HTR-8/SVneo (cell line): Measurements from ENCODE around the gene PLCL2.

Experiments used
- DNase-seq: peaks from one replicate; pipeline ENCODE4 v3.0.0; 2011; ENCODE audit warnings: low spot score, mixed read lengths; ENCODE audit not compliant: insufficient read length
- FAIRE-seq: peaks from 2 replicates; lab custom pipeline; 2011; peaks lifted over from hg19 to GRCh38; lab: Jason Lieb, UNC

The PLCL2 gene

DNA sequence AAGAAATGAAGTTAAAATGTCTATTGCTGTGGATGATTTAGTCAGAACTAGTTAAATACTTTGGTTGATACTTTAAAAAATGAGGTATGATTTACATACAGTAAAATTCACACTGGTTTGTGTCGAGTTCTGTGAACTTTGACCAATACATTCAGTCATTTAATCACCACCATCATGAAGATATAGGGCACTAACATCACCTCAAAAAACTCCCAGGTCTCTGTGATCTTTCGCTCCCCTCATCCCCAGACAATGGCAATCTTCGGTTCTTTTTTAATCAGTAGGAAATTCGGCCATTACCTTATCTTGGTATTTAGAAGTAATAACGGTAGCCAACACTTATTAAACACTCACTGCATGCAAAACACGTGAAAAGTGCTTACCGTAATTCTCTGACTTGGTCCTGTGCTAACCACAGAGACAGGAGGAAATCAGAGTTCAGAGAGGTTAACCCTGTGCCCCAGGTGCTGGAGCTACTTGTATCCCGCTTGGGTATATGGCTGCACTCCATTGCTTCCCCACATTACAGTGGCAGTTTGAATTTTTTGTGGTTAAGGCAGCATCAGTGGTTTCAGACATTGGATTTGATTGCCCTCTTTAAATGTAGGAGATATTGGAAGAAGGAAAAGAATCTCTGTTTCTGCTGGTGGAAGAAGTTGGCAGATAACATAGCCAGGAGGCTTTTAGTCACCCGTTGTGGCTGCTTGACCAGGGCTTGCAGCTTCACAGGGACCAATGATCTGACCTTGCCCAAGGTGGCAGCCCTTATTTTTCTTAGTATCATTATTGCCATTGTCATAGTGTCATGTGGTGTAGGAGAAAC, 4.2 kb downstream of the PLCL2 start:
- FAIRE-seq (no peak), DNase-seq (no peak)

DNA sequence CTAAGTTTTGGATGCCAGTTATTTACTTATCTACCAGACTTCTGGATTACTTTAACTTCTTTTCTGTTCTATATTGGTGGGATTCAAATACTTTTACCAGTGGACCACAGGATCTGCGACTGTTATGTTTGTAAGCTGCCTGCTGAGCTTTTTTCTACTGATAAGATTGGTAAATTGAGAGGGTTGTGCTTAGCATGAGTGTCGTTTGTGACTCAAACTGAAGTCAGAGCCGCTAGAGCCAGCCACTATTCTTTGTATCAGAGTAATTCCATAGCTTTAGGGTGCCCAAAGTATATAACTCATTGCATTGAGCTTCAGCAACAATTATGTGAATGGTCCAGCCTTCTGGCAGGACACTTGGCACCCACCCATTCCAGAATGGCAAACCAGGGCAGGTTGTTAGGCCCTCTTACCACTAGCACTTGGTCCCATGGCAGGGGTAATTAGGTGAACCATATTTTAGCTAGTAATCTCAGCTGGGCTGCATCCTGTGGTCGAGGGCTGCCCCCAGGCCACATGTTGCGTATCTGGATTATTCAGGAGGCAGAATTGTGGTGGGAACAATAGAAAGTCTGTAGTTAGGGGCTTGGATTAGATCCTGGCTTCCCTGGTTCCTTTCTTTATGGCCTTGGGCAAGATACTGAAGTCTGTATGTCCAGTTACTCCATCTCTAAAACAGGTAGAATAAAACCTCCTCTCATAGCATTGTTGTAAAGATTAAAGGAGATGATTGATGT, 6.0 kb downstream of the PLCL2 start:
- DNase-seq (no peak), FAIRE-seq (no peak)

- no peak for FAIRE-seq
- no peak for DNase-seq
Observed at GRCh38 chr3:16893618-16894200, 9.0 kb downstream of the PLCL2 start.

DNA sequence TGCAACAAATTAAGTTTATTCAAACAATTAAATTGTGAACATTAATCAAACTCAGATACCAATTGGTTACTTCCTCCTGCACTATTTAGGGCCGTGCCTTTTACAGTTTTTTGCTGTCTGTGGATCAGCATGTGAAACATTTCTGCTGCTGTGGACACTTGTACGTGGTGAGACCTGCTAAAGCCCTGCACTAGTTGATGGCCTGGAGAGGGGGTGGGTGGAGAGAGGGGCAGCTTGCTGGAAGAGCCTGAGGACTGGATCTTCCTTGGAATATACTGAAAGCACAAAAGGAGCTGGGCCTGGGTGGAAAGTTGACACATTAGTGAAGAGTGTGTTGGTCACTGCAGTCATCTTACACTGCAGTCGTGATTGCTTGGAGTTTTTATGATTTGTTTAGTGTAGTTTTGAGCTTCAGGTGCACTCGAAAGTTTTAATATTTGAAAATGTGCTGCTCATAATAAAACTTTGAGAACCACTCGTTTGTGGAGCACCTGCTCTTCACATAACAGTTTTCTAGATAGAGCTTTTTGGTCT, 11.4 kb downstream of the PLCL2 start:
- peak; percentile 46 for FAIRE-seq
- DNase-seq, result no peak

DNA sequence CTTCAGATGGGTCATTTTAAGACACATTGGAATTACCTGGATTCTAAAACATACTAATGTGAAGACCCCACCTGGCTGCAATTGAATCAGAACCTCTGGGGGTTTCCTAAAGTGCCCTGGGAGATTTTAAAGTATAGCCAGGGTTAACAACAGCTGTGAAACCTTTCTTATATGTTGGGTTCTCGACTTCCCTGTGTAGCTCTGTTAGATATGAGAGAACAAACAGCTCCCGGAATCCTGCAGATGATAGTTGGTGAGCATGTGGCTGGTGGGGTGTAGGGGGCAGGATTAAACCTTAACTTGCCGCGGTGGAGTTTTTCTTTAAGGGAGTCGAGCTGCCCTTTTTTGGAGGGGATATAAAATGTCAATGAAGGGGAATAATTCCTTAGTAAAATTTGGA, 12.1 kb downstream of the PLCL2 start:
- FAIRE-seq (no peak), DNase-seq (no peak)

DNA sequence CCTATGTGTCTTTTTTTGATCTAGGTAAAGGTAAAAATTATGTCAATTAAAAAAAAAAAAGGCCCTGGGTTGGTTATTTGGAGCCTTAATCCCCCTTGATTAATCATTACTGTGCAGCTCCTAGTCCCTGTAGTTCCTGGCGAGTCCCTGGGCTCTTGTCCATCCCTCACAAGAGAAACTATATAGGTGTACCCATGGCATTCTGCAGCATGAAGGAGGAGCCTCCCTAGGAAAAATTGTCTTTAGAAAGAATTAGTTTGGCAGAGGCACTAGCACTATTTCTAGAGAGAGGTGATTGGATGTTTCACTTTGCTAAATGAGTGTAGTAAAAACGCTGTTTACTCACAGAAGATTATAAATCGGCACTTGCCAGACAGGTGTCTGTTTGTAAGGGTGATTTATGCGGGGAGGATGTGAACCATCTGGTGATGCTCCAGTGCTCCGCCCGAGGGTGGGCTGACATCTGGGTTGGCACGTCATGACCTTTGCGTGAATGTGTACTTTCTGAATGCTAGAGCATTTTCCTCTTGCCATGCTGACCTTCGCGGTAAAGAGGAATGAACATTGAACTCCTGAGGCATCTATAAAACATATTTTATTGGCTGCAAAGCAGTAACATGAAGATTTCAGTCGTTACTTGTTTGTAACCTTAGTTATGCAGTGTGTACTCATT, 12.6 kb downstream of the PLCL2 start:
- DNase-seq (peak; percentile 61), FAIRE-seq (peak; percentile 95)

- DNase-seq (no peak), FAIRE-seq (peak; percentile 42)
Observed at GRCh38 chr3:16898595-16899395, 14.0 kb downstream of the PLCL2 start.

DNA sequence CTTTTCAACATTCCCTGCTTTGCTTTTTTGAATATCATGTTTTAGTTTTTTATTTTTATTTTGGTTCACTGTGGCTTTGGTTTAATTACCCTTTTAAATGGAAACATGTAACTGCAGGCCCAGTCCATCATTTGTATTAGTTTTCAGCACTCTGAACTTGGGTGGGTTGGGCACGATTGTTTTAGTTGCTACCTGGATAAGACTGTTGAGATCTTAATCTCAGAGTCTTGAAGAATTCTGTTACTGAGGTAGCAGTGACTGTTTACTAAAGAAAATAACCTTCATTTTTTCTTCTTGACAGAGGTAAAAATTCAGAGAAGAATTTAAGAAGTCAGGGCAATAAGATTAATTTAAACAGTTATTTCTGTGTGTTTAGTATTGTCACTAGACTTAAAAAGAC, 15.2 kb downstream of the PLCL2 start:
- FAIRE-seq, result no peak
- DNase-seq, result no peak

DNA sequence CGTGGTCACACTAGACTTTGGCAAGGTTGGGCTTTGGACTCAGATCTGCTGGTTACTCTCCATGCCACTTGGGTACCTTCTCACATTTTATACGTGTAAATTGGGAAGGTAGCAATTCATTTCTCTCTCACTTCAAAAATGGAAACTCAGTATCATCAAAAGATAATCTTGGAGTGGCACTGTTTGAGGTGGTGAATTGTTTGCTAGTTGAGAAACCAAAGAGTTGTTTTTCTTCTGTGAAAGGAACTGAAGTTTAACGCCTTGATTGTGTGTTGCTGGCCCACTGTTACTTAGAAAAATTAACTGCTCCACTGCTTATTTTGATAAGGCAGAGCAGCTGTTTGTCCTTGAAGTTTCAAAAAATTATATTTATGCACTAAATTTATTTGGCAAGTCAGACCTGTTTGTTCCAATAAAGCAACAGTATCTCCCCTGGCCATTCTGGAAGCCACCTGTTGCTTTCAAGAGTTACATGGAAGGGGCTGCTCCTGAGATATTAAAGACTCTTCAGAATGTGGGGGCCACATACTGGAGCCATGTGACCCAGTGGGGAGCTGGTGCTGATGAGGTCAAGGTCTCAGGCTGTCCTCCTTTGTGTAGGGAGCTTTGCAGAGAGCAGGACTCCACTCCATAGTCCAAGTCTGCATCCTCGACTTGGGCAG, 16.2 kb downstream of the PLCL2 start:
- DNase-seq (no peak), FAIRE-seq (no peak)

- FAIRE-seq, result no peak
Observed at GRCh38 chr3:16904423-16905417, 20.0 kb downstream of the PLCL2 start.

DNA sequence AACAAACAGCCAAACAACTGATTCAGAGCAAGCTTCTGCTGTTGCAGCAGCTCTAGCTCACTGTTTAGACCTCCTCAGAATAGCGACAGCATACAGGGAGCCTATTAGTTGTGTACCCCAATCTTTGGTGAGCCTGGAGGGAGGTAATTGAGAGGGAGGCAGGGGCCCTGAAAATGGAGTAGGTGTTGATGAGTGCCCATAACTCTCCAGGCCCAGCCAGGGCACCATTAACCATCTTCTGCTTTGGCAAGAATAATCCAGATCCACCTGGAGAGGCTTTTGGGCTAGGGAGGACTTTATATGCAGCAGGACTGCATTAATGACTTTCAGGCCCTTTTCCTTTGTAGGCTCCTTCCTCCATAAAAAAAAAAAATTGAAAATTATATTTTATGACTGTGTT, 20.9 kb downstream of the PLCL2 start:
- DNase-seq (no peak), FAIRE-seq (no peak)

More at GRCh38 chr3:16904423-16905417, 20.0 kb downstream of the PLCL2 start:
- no peak for DNase-seq

DNA sequence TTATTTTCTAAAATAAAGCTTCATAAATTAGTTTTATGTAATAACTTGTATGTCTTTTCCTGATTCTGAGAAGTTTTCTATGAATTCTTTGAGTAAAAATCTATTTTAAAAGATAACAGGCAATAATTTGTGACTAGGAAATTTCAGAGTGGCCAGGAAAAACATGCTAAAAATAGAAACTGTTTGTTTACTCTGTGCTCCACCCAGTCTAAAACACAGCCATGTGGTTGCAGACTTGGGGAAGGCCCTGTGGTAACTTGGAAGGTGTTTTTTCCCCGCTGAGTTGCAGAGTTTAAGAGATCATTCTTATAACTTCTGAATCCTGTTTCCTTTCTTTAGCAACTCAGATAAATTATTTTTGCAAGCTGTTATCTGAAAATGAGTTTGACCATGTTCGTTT, 21.9 kb downstream of the PLCL2 start:
- FAIRE-seq, result no peak
- DNase-seq, result no peak

- no peak for FAIRE-seq
Observed at GRCh38 chr3:16907243-16907642, 22.5 kb downstream of the PLCL2 start.

DNA sequence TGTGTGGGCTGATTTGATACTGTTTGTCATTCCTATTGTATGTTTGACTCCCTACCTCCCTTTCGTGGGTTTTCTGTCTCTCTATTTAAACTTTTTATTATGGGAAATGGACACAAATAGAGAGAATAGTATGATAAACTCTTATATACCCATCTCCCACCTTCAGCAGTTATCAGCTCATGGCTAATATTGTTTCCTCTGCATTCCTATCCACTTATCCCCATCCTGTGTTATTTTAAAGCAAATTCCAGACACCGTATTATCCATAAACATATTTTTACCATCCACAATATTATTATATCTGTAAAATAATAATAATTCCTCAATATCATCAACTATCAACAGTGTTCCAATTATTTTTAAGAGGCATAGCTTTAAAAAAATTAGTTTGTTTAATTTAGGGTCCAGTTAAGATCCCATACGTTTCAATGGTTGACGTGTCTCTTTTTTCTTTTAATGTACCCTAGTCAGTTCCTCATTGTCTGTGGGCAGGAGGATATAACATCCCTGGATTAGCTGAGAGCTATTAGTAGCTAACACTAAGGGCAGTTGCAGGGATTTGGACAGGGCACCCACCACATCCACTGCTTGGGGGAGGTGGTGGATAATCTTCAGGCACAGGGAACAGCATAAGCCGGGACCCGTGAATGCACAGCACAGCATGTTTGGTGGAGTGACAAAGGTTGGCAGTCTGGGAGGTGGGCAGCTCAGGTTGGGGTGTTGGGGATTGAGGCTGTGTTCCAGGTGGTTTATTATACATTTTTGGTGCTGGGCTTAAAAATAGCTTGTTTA, 23.5 kb downstream of the PLCL2 start:
- DNase-seq, result no peak
- FAIRE-seq, result no peak

More at GRCh38 chr3:16907243-16907642, 22.5 kb downstream of the PLCL2 start:
- DNase-seq, result no peak

DNA sequence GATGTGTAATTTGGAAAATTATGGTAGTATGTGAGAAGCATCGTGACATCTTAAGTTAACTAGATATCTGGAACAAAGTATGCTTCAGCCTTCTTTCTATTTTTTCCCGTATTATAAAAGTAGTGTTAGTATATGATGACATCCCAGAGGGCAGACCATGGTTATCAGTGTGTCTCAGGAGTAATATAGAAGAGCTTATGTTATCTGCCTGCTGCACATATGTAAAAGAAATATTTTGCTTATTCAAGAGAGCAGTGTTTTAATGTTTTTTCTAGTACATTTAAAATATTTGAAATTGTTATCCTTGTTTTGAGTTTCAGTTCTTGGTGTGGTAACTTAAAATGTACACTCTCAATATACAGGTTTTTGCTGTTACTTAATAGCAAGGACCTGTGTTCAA, 24.1 kb downstream of the PLCL2 start:
- DNase-seq, result no peak
- FAIRE-seq, result no peak

- FAIRE-seq (no peak), DNase-seq (no peak)
Observed at GRCh38 chr3:16909802-16910201, 25.0 kb downstream of the PLCL2 start.

DNA sequence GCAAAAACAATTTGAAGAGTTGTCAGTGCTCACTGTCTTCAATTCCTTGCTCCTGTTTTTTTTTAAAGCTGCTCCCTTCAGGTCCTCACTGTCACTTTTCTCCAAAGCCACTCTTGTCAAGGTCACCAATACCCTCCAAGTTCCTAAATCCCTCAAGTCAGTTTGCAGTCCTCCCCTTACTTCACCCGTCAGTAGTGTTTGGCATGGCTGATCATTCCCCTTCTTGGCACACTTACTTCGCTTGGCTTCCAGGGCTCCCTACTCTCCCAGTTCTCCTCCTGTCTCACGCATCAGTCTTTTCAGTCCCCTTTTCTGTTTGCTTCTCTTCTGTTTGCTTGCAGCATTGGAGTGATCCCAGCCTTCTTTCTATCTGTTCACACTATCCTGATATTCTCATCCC, 25.5 kb downstream of the PLCL2 start:
- FAIRE-seq (no peak), DNase-seq (no peak)
